Measurements from ENCODE around the gene GNLY.

GNLY gene

GRCh38 chr2:85684806-85685205, 9.4 kb upstream of the GNLY start:
- DNase-seq (ENCODE audit: low spot score), result no peak

GRCh38 chr2:85690932-85691331, 3.2 kb upstream of the GNLY start:
- DNase-seq (ENCODE audit: low spot score), result no peak

- no peak for DNase-seq (ENCODE audit: low spot score)
Observed at GRCh38 chr2:85692039-85692645, 2.0 kb upstream of the GNLY start.

- DNase-seq (ENCODE audit: low spot score), result no peak
Observed at GRCh38 chr2:85695121-85695520, 963 bp downstream of the GNLY start.

GRCh38 chr2:85695691-85696668, 1.8 kb downstream of the GNLY start:
- no peak for DNase-seq (ENCODE audit: low spot score)

- DNase-seq (ENCODE audit: low spot score), result no peak
Observed at GRCh38 chr2:85697096-85697495, 2.9 kb downstream of the GNLY start.

GRCh38 chr2:85697716-85698115, 3.6 kb downstream of the GNLY start:
- DNase-seq (ENCODE audit: low spot score), result no peak

- DNase-seq (ENCODE audit: low spot score), result no peak
Observed at GRCh38 chr2:85698184-85698879, 4.2 kb downstream of the GNLY start.

- DNase-seq (ENCODE audit: low spot score), result no peak
Observed at GRCh38 chr2:85698880-85699254, 4.7 kb downstream of the GNLY start.

GRCh38 chr2:85699325-85699724, 5.2 kb downstream of the GNLY start:
- no peak for DNase-seq (ENCODE audit: low spot score)

GRCh38 chr2:85702172-85702571, 8.0 kb downstream of the GNLY start:
- DNase-seq (ENCODE audit: low spot score), result no peak

- DNase-seq (ENCODE audit: low spot score), result no peak
Observed at GRCh38 chr2:85702800-85703199, 8.6 kb downstream of the GNLY start.

- DNase-seq (ENCODE audit: low spot score), result no peak
Observed at GRCh38 chr2:85703329-85703728, 9.2 kb downstream of the GNLY start.

- DNase-seq (ENCODE audit: low spot score), result no peak
Observed at GRCh38 chr2:85704038-85704437, 9.9 kb downstream of the GNLY start.

GRCh38 chr2:85704800-85705679, 10.9 kb downstream of the GNLY start:
- DNase-seq (ENCODE audit: low spot score), result no peak

- DNase-seq (ENCODE audit: low spot score), result peak; percentile 71
Observed at GRCh38 chr2:85705680-85706039, 11.5 kb downstream of the GNLY start.

- DNase-seq (ENCODE audit: low spot score), result no peak
Observed at GRCh38 chr2:85706063-85706462, 11.9 kb downstream of the GNLY start.

GRCh38 chr2:85706599-85707296, 12.6 kb downstream of the GNLY start:
- DNase-seq (ENCODE audit: low spot score), result no peak

GRCh38 chr2:85707304-85707703, 13.1 kb downstream of the GNLY start:
- peak; percentile 79 for DNase-seq (ENCODE audit: low spot score)

- no peak for DNase-seq (ENCODE audit: low spot score)
Observed at GRCh38 chr2:85708641-85709040, 14.5 kb downstream of the GNLY start.

- no peak for DNase-seq (ENCODE audit: low spot score)
Observed at GRCh38 chr2:85709401-85709811, 15.2 kb downstream of the GNLY start.

Data from HuH-7 (cell line).